Neural progenitor cell (in vitro differentiated cells): Measurements from ENCODE around the gene NACAD. TPM values are rescaled to one million over a fixed set of nuclear protein-coding genes. Genes with fewer than 3 reads are reported as not detected.
A peak's percentile ranks its signal among the peaks of the same experiment; 100 is the strongest.

Source experiments
- DNase-seq: peaks from one replicate; pipeline ENCODE4 v3.0.0-alpha.2; 2016; ENCODE audit warnings: low spot score
- H2AFZ ChIP-seq: fragments of 200-600 bp; sonication (generic); replicated peaks from 2 replicates; pipeline ENCODE4 v1.6.1; 2016; ENCODE audit warnings: antibody characterized with exemption
- H3F3A ChIP-seq: fragments of 200-600 bp; sonication (generic); 2 replicates; pipeline ENCODE4 v1.6.1; 2016; ENCODE audit warnings: antibody characterized with exemption, low read depth
- H3K27ac ChIP-seq: fragments of 200-600 bp; sonication (generic); 2 replicates; pipeline ENCODE4 v1.5.1; 2016; ENCODE audit warnings: mild to moderate bottlenecking
- H3K27me3 ChIP-seq: fragments of 200-600 bp; sonication (generic); 2 replicates; pipeline ENCODE4 v1.6.1; 2016; ENCODE audit warnings: mild to moderate bottlenecking, moderate library complexity
- H3K36me3 ChIP-seq: fragments of 200-600 bp; sonication (generic); 2 replicates; pipeline ENCODE4 v1.5.1; 2016
- H3K4me1 ChIP-seq: fragments of 200-600 bp; sonication (generic); 2 replicates; pipeline ENCODE4 v1.6.1; 2016; ENCODE audit warnings: mixed run types
- H3K4me2 ChIP-seq: fragments of 200-600 bp; sonication (generic); 2 replicates; pipeline ENCODE4 v1.6.1; 2016
- H3K4me3 ChIP-seq: fragments of 200-600 bp; sonication (generic); 2 replicates; pipeline ENCODE4 v1.5.1; 2016
- H3K79me2 ChIP-seq: fragments of 200-600 bp; sonication (generic); 2 replicates; pipeline ENCODE4 v1.6.1; 2016; ENCODE audit warnings: low read depth
- H3K9ac ChIP-seq: fragments of 200-600 bp; sonication (generic); 2 replicates; pipeline ENCODE4 v1.6.1; 2016
- H3K9me3 ChIP-seq: fragments of 200-600 bp; sonication (generic); 2 replicates; pipeline ENCODE4 v1.5.1; 2016; ENCODE audit warnings: low read depth
- H4K20me1 ChIP-seq: fragments of 200-600 bp; sonication (generic); 2 replicates; pipeline ENCODE4 v1.6.1; 2016; ENCODE audit warnings: low read depth
- H3K27ac Mint-ChIP-seq: 3 replicates; pipeline ENCODE4 v1.8.0; 2021; ENCODE audit warnings: mixed read lengths
- H3K27me3 Mint-ChIP-seq: 2 replicates; pipeline ENCODE4 v1.8.0; 2022; ENCODE audit warnings: low read depth, mild to moderate bottlenecking, inconsistent platforms, moderate library complexity, mixed read lengths; ENCODE audit not compliant: insufficient read depth
- H3K36me3 Mint-ChIP-seq: 3 replicates; pipeline ENCODE4 v1.8.0; 2021; ENCODE audit warnings: mixed read lengths
- H3K4me1 Mint-ChIP-seq: 3 replicates; pipeline ENCODE4 v1.8.0; 2021; ENCODE audit warnings: mixed read lengths
- H3K4me3 Mint-ChIP-seq: 3 replicates; pipeline ENCODE4 v1.8.0; 2021; ENCODE audit warnings: mild to moderate bottlenecking, moderate library complexity, mixed read lengths
- H3K9me3 Mint-ChIP-seq: 3 replicates; pipeline ENCODE4 v1.8.0; 2020; ENCODE audit warnings: mixed read lengths
- EZH2 ChIP-seq: fragments of 200-600 bp; sonication (generic); IDR thresholded peaks from 2 replicates; pipeline ENCODE4 v1.6.1; 2017; ENCODE audit warnings: antibody characterized with exemption, mild to moderate bottlenecking, moderate library complexity
- EZH2phosphoT487 ChIP-seq: fragments of 200-600 bp; sonication (generic); IDR thresholded peaks from 2 replicates; pipeline ENCODE4 v1.6.1; 2017; ENCODE audit warnings: antibody characterized with exemption
- total RNA-seq: library from RNA; depleted of rRNA; stranded (reverse); fragments of >200 nt; gene quantifications from 2 replicates; pipeline ENCODE4 v1.2.3, GENCODE V29; 2015; ENCODE audit warnings: low replicate concordance
- TF ChIP-seq, protein P1 (sequence below): fragments of 200-600 bp; sonication (generic); IDR thresholded peaks from 2 replicates; pipeline ENCODE4 v1.5.1; 2017; ENCODE audit warnings: antibody characterized with exemption, mild to moderate bottlenecking

NACAD gene
- total RNA-seq, 1 donor from 2014 or later: 0.39 TPM

- TF ChIP-seq EZH2phosphoT487 (no peak), EZH2 (no peak)
- TF ChIP-seq, protein P1, sequence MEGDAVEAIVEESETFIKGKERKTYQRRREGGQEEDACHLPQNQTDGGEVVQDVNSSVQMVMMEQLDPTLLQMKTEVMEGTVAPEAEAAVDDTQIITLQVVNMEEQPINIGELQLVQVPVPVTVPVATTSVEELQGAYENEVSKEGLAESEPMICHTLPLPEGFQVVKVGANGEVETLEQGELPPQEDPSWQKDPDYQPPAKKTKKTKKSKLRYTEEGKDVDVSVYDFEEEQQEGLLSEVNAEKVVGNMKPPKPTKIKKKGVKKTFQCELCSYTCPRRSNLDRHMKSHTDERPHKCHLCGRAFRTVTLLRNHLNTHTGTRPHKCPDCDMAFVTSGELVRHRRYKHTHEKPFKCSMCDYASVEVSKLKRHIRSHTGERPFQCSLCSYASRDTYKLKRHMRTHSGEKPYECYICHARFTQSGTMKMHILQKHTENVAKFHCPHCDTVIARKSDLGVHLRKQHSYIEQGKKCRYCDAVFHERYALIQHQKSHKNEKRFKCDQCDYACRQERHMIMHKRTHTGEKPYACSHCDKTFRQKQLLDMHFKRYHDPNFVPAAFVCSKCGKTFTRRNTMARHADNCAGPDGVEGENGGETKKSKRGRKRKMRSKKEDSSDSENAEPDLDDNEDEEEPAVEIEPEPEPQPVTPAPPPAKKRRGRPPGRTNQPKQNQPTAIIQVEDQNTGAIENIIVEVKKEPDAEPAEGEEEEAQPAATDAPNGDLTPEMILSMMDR: no peak
- Histone ChIP-seq H3K9ac (no peak overlapping the region), H3K27me3 (no peaks in the 10 kb centered on the region), H3K9me3 (no peaks in the 10 kb centered on the region), H2AFZ (no peak overlapping the region), H3K4me3 (no peak overlapping the region), H3K4me2 (no peak overlapping the region), H3F3A (no peaks in the 10 kb centered on the region), H4K20me1 (no peaks in the 10 kb centered on the region), H3K79me2 (no peaks in the 10 kb centered on the region), H3K27ac (no peak overlapping the region), H3K36me3 (no peaks in the 10 kb centered on the region), H3K4me1 (no peaks in the 10 kb centered on the region)
- H3K4me1 Mint-ChIP-seq: peaks cover 8% of the 10 kb centered on the region
- DNase-seq: no peak
- H3K27ac Mint-ChIP-seq: no peak overlapping the region
- H3K9me3 Mint-ChIP-seq: no peaks in the 10 kb centered on the region
- H3K4me3 Mint-ChIP-seq: no peak overlapping the region
- peaks cover 4% of the 10 kb centered on the region for H3K36me3 Mint-ChIP-seq
- H3K27me3 Mint-ChIP-seq: peaks cover 8% of the 10 kb centered on the region
Observed at GRCh38 chr7:45081670-45081974, 7.1 kb downstream of the NACAD start.

DNA sequence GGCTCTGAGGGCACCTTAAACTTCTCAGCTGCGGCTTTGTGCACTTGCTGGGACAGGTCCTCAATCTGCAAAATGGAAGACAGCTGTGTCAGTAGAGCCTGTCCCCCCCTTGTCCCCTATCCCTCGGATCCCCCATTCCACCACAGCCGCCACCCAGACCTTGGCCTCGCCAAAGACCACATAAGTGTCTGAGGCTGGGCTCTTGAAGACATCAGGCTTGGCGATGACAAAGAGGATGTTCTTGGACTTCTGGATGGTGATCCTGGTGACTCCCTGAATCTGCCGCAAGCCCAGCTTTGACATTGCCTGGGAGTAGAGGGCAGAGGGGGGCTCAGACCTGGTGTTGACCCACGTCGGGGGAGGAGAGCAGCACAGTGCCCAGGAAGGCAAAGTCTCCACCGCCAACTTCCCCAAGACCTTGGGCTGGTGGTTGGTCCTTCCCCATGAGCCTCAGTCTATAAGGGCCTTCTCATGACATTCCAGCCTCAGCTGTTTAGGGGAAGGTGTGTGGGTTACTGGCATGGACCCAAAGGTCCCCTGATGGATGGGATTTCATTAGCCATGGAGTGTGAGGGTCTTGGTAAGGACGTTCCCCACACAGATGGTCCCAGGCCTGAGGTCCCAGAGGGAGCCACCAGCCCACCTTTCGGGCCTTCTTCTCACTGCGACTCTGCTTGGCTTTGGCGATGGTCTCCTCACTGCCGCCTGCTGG, 7.7 kb downstream of the NACAD start:
- peaks cover 4% of the 10 kb centered on the region for H3K36me3 Mint-ChIP-seq
- Histone ChIP-seq H3F3A (no peaks in the 10 kb centered on the region), H3K4me1 (no peaks in the 10 kb centered on the region), H3K4me3 (no peak overlapping the region), H3K9ac (no peak overlapping the region), H3K4me2 (no peak overlapping the region), H3K79me2 (no peaks in the 10 kb centered on the region), H2AFZ (no peak overlapping the region), H3K36me3 (no peaks in the 10 kb centered on the region), H3K27me3 (no peaks in the 10 kb centered on the region), H3K27ac (no peak overlapping the region), H4K20me1 (no peaks in the 10 kb centered on the region), H3K9me3 (no peaks in the 10 kb centered on the region)
- no peaks in the 10 kb centered on the region for H3K9me3 Mint-ChIP-seq
- no peak overlapping the region for H3K4me3 Mint-ChIP-seq
- TF ChIP-seq, protein P1: no peak
- TF ChIP-seq EZH2: no peak
- TF ChIP-seq EZH2phosphoT487: no peak
- H3K27ac Mint-ChIP-seq: no peak overlapping the region
- peaks cover 6% of the 10 kb centered on the region for H3K27me3 Mint-ChIP-seq
- no peak for DNase-seq
- H3K4me1 Mint-ChIP-seq: peaks cover 8% of the 10 kb centered on the region

- Mint-ChIP-seq H3K36me3 (peaks cover 5% of the 10 kb centered on the region), H3K4me1 (peaks cover 8% of the 10 kb centered on the region), H3K27me3 (peaks cover 6% of the 10 kb centered on the region), H3K27ac (no peak overlapping the region), H3K4me3 (peak overlapping the region; percentile 58), H3K9me3 (no peaks in the 10 kb centered on the region)
- H3K36me3 ChIP-seq: no peaks in the 10 kb centered on the region
- no peaks in the 10 kb centered on the region for H4K20me1 ChIP-seq
- H3K4me2 ChIP-seq: no peak overlapping the region
- no peaks in the 10 kb centered on the region for H3K4me1 ChIP-seq
- no peaks in the 10 kb centered on the region for H3F3A ChIP-seq
- no peaks in the 10 kb centered on the region for H3K9me3 ChIP-seq
- H3K4me3 ChIP-seq: no peak overlapping the region
- H3K79me2 ChIP-seq: no peaks in the 10 kb centered on the region
- no peaks in the 10 kb centered on the region for H3K27me3 ChIP-seq
- H3K9ac ChIP-seq: no peak overlapping the region
- TF ChIP-seq EZH2 (no peak), EZH2phosphoT487 (no peak)
- TF ChIP-seq, protein P1: no peak
- H3K27ac ChIP-seq: no peak overlapping the region
- no peak for DNase-seq
- no peak overlapping the region for H2AFZ ChIP-seq
Observed at GRCh38 chr7:45080265-45080957, 8.4 kb downstream of the NACAD start.
